Motor neuron (in vitro differentiated cells): Measurements from ENCODE around the gene DMRTA1. TPM values are rescaled to one million over a fixed set of nuclear protein-coding genes. Genes with fewer than 3 reads are reported as not detected.
"Not testable (repeated sequence)": the region's sequence is repeated elsewhere in the genome, so short reads cannot be mapped to it uniquely, and the experiment has no call there.

ENCODE experiments used
- ATAC-seq, 8 experiments: fragments of 200-7000 bp; cut with Tn5 transposase; replicated peaks in 6 of 8; 2 replicates each; pipeline ENCODE4 v1.8.0; 2021; ENCODE audit warnings: mild to moderate bottlenecking in 8 of 8, moderate library complexity in 8 of 8
- H3K27ac ChIP-seq, 2 donors: fragments of 250-450 bp; sonication (Bioruptor Pico); 2 replicates each; pipeline ENCODE4 v1.9.0; 2021; ENCODE audit warnings: antibody characterized with exemption in 2 of 2, mild to moderate bottlenecking in 2 of 2, moderate library complexity in 1 of 2
- H3K4me1 ChIP-seq, 2 donors: fragments of 250-450 bp; sonication (Bioruptor Pico); replicated peaks in 1 of 2; 2 replicates each; pipeline ENCODE4 v1.6.1; 2021; ENCODE audit warnings: antibody characterized with exemption in 2 of 2, mild to moderate bottlenecking in 2 of 2, moderate library complexity in 1 of 2
- H3K4me3 ChIP-seq, 5 donors: fragments of 250-450 bp; sonication (Bioruptor Pico); 2 replicates each; pipeline ENCODE4 v1.9.0; 2021; ENCODE audit warnings: antibody characterized with exemption in 5 of 5, mild to moderate bottlenecking in 5 of 5, moderate library complexity in 4 of 5
- WGBS, 10 experiments: fragments of 450-650 bp; shearing (Covaris generic); methylation state at CpG; one replicate each; pipeline ENCODE4 v1.0.0; 2022; 5-methylcytosine and 5-hydroxymethylcytosine counted together
- in situ Hi-C, 9 experiments: fragments of 400-800 bp; cut with MboI; loops; one replicate each; pipeline ENCODE4 v1.15.0; 2021; ENCODE audit warnings: low sequenced_read_pairs in 9 of 9, low pct_unique_long_range_greater_than_20kb in 2 of 9; ENCODE audit not compliant: unreplicated experiment in 9 of 9
- total RNA-seq, 8 experiments: library from RNA; unstranded; fragments of 300-600 nt; gene quantifications; 2 replicates each; pipeline versions ENCODE4 v1.2.3 to v1.2.4, GENCODE V29; 2022

The DMRTA1 gene
- total RNA-seq, 8 experiments from 2014 or later: 0.09 to 3.9 (median 0.88) TPM

DNA sequence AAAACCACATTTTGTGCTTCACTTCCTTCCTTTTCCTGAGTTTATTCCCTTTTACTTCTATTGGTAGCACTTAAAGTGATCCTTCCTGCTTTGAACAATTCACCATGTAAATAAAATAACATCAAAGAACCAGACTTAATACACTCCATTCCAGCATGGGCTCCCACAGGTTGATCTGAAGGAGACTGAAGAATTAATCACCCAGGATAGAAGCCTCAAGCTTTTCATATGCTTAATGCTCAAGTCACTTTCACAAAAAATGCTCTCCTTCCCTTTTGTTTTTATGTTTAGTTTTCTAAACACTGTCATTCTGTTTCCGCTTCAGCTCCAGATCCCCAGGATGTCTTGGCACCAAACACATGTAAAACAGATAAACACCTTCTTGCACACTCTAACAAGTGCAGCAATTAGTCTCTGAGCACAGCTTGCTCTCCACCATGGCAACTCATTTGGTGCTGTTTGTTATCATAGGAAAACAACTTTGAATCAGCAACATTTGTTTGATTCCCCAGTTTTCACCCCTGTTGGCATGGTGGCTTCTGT lies 37.0 kb downstream of the DMRTA1 start:
- WGBS, 10 experiments: 0 to 88% (median 57%) methylated on average over 1 of the region's 1 CpG; no CpG with 5 or more reads in 2 of the 10 experiments
- H3K4me1 ChIP-seq: no peaks in the 10 kb centered on the region
- in situ Hi-C loops: no loop called here
- no peak overlapping the region for H3K27ac ChIP-seq
- no peak overlapping the region for H3K4me3 ChIP-seq
- peak in 1 of 8 experiments; percentile 52 for ATAC-seq

DNA sequence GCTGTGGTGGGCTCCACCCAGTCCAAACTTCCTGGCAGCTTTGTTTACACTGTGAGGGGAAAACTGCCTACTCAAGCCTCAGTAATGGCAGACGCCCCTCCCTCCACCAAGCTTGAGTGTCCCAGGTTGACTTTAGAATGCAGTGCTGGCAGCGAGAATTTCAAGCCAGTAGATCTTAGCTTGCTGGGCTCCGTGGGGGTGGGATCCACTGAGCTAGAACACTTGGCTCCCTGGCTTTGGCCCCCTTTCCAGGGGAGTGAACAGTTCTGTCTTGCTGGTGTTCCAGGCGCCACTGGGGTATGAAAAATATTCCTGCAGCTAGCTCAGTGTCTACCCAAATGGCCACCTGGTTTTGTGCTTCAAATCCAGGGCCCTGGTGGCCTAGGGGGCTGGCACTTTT lies 49.6 kb downstream of the DMRTA1 start:
- WGBS, 10 experiments: 33 to 100% (median 80%) methylated on average over 1 of the region's 4 CpGs; no CpG with 5 or more reads in 6 of the 10 experiments
- ATAC-seq, H3K4me1 ChIP-seq, in situ Hi-C loops, H3K27ac ChIP-seq, H3K4me3 ChIP-seq: not testable (repeated sequence)
